ENCODE measurements around the gene TPPP. TPM values are rescaled to one million over a fixed set of nuclear protein-coding genes. Genes with fewer than 3 reads are reported as not detected.
"Not testable (repeated sequence)": the region's sequence is repeated elsewhere in the genome, so short reads cannot be mapped to it uniquely, and the experiment has no call there.

TPPP gene
- total and polyA plus RNA-seq, 2 of the 13 experiments (the other 11 are each of a cell fraction or from before 2014, with no cell fraction given), result 0.07 TPM; not detected in 1

DNA sequence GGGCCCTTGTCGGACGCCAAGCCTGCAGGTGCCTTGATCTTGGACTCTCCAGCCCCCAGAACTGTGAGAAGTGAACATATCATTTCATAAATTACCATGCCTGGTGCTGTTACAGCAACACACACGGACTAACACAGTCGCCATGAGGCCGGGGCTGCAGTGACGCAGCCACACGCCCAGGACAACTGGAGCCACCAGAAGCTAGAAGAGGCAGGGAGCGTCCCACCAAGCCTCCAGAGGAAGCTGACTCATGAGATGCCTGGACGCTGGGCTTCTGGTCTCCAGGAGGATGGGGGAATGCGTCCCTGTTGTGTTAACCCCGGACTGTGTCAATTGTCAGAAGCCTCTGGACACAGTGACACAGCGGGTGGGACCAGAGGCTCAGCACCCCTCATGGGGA lies 6.2 kb downstream of the TPPP start:
- BruUV-seq (replicated peaks); H3K9ac ChIP-seq (ENCODE audit: insufficient read depth, low read depth, low read length); intact Hi-C loops (cut with micrococcal nuclease; ENCODE audit: unreplicated experiment); POLR2A ChIA-PET; ATAC-seq; CTCF ChIA-PET (ENCODE audit: low intra/inter-chr PET ratio, low total read pairs); H3K4me2 ChIP-seq (ENCODE audit: low read depth, low read length); H2AFZ ChIP-seq (ENCODE audit: low read length); H3K79me2 ChIP-seq (ENCODE audit: insufficient read depth, low read length); H3K36me3 ChIP-seq (replicated peaks in 1 of 2; ENCODE audit: control insufficient read depth in 1 of 2, insufficient read depth in 2 of 2, low read length in 2 of 2); H3K9me3 ChIP-seq (ENCODE audit: low read length); H3K4me3 ChIP-seq (replicated peaks in 1 of 3; ENCODE audit: insufficient read depth in 1 of 3, low read depth in 2 of 3, low read length in 3 of 3); FAIRE-seq; DNase-seq (ENCODE audit: low spot score); H4K20me1 ChIP-seq (ENCODE audit: insufficient read depth, low read length); H3K4me1 ChIP-seq (ENCODE audit: insufficient read depth, low read length); H3K27ac ChIP-seq (ENCODE audit: extremely low read length, insufficient read depth, low read length): not testable (repeated sequence)
- in situ Hi-C loops (cut with HindIII; ENCODE audit: extremely low pct_ligation_motif_present, low pct_unique_long_range_greater_than_20kb), result loop anchor here (10.0 kb wide), 1 partner anchor 88 kb away; no protein-coding TSS in a partner anchor
- WGBS (ENCODE audit: low lambda C conversion rate), result 37% methylated on average over 8 of the region's 12 CpGs
- H3K27me3 ChIP-seq (ENCODE audit: control insufficient read depth in 1 of 2, insufficient read depth in 2 of 2, low read length in 2 of 2), result peaks cover 4 to 18% of the 10 kb centered on the region in 2 experiments; a peak in 4 of 5 replicates

DNA sequence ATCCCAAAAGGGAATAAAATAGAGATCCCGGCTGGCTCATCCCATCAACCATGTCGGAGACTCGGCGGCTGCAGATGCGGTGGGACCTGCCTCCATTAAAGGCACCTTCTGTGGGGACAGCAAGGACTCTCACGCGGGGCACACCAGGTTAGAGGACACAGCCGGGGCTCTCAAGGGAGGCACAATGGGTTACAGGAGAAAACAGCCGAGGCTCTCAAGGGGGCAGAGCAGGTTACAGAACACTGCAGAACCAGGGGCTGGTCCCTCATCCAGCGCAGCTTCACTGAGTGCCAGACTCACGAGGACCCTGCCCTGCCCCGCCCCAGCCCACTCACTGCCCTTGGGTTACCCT lies 7.0 kb downstream of the TPPP start:
- CTCF ChIA-PET (ENCODE audit: low intra/inter-chr PET ratio, low total read pairs); ATAC-seq; H3K4me3 ChIP-seq (replicated peaks in 1 of 3; ENCODE audit: insufficient read depth in 1 of 3, low read depth in 2 of 3, low read length in 3 of 3); DNase-seq (ENCODE audit: low spot score); FAIRE-seq; H3K9me3 ChIP-seq (ENCODE audit: low read length); H3K9ac ChIP-seq (ENCODE audit: insufficient read depth, low read depth, low read length); H3K79me2 ChIP-seq (ENCODE audit: insufficient read depth, low read length); H4K20me1 ChIP-seq (ENCODE audit: insufficient read depth, low read length); H3K4me1 ChIP-seq (ENCODE audit: insufficient read depth, low read length); H3K36me3 ChIP-seq (replicated peaks in 1 of 2; ENCODE audit: control insufficient read depth in 1 of 2, insufficient read depth in 2 of 2, low read length in 2 of 2); H3K27ac ChIP-seq (ENCODE audit: extremely low read length, insufficient read depth, low read length); H3K4me2 ChIP-seq (ENCODE audit: low read depth, low read length); intact Hi-C loops (cut with micrococcal nuclease; ENCODE audit: unreplicated experiment); POLR2A ChIA-PET; BruUV-seq (replicated peaks); H2AFZ ChIP-seq (ENCODE audit: low read length): not testable (repeated sequence)
- in situ Hi-C loops (cut with HindIII; ENCODE audit: extremely low pct_ligation_motif_present, low pct_unique_long_range_greater_than_20kb), result loop anchor here (10.0 kb wide), 1 partner anchor 89 kb away; no protein-coding TSS in a partner anchor
- 56% methylated on average over 9 of the region's 12 CpGs for WGBS (ENCODE audit: low lambda C conversion rate)
- peaks cover 4 to 18% of the 10 kb centered on the region in 2 experiments; a peak in 4 of 5 replicates for H3K27me3 ChIP-seq (ENCODE audit: control insufficient read depth in 1 of 2, insufficient read depth in 2 of 2, low read length in 2 of 2)

Data from HepG2 (cell line).